ENCODE measurements around the gene CEBPZOS.

The CEBPZOS gene

GRCh38 chr2:37226863-37227262 is 30.6 kb downstream of the CEBPZOS start:
- TF ChIP-seq ZFP3 (CRISPR knock-in tag; IDR thresholded peaks at IDR 0.05) (no peak), PPARA (CRISPR knock-in tag; IDR thresholded peaks at IDR 0.05; ENCODE audit: borderline replicate concordance) (no peak), OSR1 (CRISPR knock-in tag; IDR thresholded peaks at IDR 0.05) (no peak), ESRRG (CRISPR knock-in tag; IDR thresholded peaks at IDR 0.05) (no peak), ZC3H10 (CRISPR knock-in tag; IDR thresholded peaks at IDR 0.05) (no peak), ZNF565 (CRISPR knock-in tag; conservative IDR thresholded peaks at IDR 0.05; ENCODE audit: low read depth) (no peak), CREB5 (CRISPR knock-in tag; IDR thresholded peaks at IDR 0.05; ENCODE audit: low read depth) (no peak), SNAI2 (CRISPR knock-in tag; IDR thresholded peaks at IDR 0.05) (no peak), RARB (CRISPR knock-in tag; IDR thresholded peaks at IDR 0.05) (no peak), CSDC2 (CRISPR knock-in tag; IDR thresholded peaks at IDR 0.05) (no peak), ISL1 (CRISPR knock-in tag; IDR thresholded peaks at IDR 0.05) (no peak), BACH2 (CRISPR knock-in tag; IDR thresholded peaks at IDR 0.05; ENCODE audit: borderline replicate concordance) (no peak), ZNF8 (CRISPR knock-in tag; IDR thresholded peaks at IDR 0.05) (no peak), ARNTL (CRISPR knock-in tag; IDR thresholded peaks at IDR 0.05; ENCODE audit: borderline replicate concordance, low read depth) (no peak), TCF4 (CRISPR knock-in tag; IDR thresholded peaks at IDR 0.05; ENCODE audit: borderline replicate concordance) (no peak), GLIS3 (CRISPR knock-in tag; IDR thresholded peaks at IDR 0.05) (no peak), ZFP30 (CRISPR knock-in tag; IDR thresholded peaks at IDR 0.05) (no peak)
- TF ChIP-seq, protein P1, sequence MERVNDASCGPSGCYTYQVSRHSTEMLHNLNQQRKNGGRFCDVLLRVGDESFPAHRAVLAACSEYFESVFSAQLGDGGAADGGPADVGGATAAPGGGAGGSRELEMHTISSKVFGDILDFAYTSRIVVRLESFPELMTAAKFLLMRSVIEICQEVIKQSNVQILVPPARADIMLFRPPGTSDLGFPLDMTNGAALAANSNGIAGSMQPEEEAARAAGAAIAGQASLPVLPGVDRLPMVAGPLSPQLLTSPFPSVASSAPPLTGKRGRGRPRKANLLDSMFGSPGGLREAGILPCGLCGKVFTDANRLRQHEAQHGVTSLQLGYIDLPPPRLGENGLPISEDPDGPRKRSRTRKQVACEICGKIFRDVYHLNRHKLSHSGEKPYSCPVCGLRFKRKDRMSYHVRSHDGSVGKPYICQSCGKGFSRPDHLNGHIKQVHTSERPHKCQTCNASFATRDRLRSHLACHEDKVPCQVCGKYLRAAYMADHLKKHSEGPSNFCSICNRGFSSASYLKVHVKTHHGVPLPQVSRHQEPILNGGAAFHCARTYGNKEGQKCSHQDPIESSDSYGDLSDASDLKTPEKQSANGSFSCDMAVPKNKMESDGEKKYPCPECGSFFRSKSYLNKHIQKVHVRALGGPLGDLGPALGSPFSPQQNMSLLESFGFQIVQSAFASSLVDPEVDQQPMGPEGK (CRISPR knock-in tag; IDR thresholded peaks at IDR 0.05; ENCODE audit: borderline replicate concordance): no peak
- TF ChIP-seq, protein P2, sequence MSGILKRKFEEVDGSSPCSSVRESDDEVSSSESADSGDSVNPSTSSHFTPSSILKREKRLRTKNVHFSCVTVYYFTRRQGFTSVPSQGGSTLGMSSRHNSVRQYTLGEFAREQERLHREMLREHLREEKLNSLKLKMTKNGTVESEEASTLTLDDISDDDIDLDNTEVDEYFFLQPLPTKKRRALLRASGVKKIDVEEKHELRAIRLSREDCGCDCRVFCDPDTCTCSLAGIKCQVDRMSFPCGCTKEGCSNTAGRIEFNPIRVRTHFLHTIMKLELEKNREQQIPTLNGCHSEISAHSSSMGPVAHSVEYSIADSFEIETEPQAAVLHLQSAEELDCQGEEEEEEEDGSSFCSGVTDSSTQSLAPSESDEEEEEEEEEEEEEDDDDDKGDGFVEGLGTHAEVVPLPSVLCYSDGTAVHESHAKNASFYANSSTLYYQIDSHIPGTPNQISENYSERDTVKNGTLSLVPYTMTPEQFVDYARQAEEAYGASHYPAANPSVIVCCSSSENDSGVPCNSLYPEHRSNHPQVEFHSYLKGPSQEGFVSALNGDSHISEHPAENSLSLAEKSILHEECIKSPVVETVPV (CRISPR knock-in tag; IDR thresholded peaks at IDR 0.05): no peak
- ATAC-seq: no peak

- no peak for ATAC-seq
- TF ChIP-seq CREB5 (CRISPR knock-in tag; IDR thresholded peaks at IDR 0.05; ENCODE audit: low read depth): no peak
- TF ChIP-seq ZFP3 (CRISPR knock-in tag; IDR thresholded peaks at IDR 0.05): no peak
- no peak for TF ChIP-seq ARNTL (CRISPR knock-in tag; IDR thresholded peaks at IDR 0.05; ENCODE audit: borderline replicate concordance, low read depth)
- TF ChIP-seq, protein P2 (CRISPR knock-in tag; IDR thresholded peaks at IDR 0.05): no peak
- TF ChIP-seq ZNF70 (CRISPR knock-in tag; IDR thresholded peaks at IDR 0.05): no peak
- no peak for TF ChIP-seq PPARA (CRISPR knock-in tag; IDR thresholded peaks at IDR 0.05; ENCODE audit: borderline replicate concordance)
- TF ChIP-seq TSHZ2 (CRISPR knock-in tag; IDR thresholded peaks at IDR 0.05): no peak
- TF ChIP-seq CSDC2 (CRISPR knock-in tag; IDR thresholded peaks at IDR 0.05): no peak
- TF ChIP-seq ESRRG (CRISPR knock-in tag; IDR thresholded peaks at IDR 0.05): no peak
- no peak for TF ChIP-seq TOX (CRISPR knock-in tag; IDR thresholded peaks at IDR 0.05; ENCODE audit: borderline replicate concordance)
- no peak for TF ChIP-seq OSR1 (CRISPR knock-in tag; IDR thresholded peaks at IDR 0.05)
- TF ChIP-seq, protein P1 (CRISPR knock-in tag; IDR thresholded peaks at IDR 0.05; ENCODE audit: borderline replicate concordance): no peak
- TF ChIP-seq SNAI2 (CRISPR knock-in tag; IDR thresholded peaks at IDR 0.05): no peak
- no peak for TF ChIP-seq GLIS3 (CRISPR knock-in tag; IDR thresholded peaks at IDR 0.05)
- no peak for TF ChIP-seq BACH2 (CRISPR knock-in tag; IDR thresholded peaks at IDR 0.05; ENCODE audit: borderline replicate concordance)
- TF ChIP-seq, protein P3, sequence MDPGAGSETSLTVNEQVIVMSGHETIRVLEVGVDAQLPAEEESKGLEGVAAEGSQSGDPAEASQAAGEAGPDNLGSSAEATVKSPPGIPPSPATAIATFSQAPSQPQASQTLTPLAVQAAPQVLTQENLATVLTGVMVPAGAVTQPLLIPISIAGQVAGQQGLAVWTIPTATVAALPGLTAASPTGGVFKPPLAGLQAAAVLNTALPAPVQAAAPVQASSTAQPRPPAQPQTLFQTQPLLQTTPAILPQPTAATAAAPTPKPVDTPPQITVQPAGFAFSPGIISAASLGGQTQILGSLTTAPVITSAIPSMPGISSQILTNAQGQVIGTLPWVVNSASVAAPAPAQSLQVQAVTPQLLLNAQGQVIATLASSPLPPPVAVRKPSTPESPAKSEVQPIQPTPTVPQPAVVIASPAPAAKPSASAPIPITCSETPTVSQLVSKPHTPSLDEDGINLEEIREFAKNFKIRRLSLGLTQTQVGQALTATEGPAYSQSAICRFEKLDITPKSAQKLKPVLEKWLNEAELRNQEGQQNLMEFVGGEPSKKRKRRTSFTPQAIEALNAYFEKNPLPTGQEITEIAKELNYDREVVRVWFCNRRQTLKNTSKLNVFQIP (CRISPR knock-in tag; IDR thresholded peaks at IDR 0.05; ENCODE audit: borderline replicate concordance, low read depth): no peak
- no peak for TF ChIP-seq ZFP30 (CRISPR knock-in tag; IDR thresholded peaks at IDR 0.05)
- TF ChIP-seq RARB (CRISPR knock-in tag; IDR thresholded peaks at IDR 0.05): no peak
- TF ChIP-seq TCF4 (CRISPR knock-in tag; IDR thresholded peaks at IDR 0.05; ENCODE audit: borderline replicate concordance): no peak
These were observed 32.5 kb downstream of the CEBPZOS start for GRCh38 chr2:37228788-37229187.

Measured in SK-N-SH treated with all-trans-retinoic acid at 6 μM for 48 hours (cell line).